NCI-H748 (cell line): Measurements from ENCODE around the gene NPBWR2.

Experiments used
- DNase-seq: peaks from one replicate; lab custom pipeline; 2025; ENCODE audit not compliant: unreplicated experiment; lab: John Stamatoyannopoulos, UW

The NPBWR2 gene

DNA sequence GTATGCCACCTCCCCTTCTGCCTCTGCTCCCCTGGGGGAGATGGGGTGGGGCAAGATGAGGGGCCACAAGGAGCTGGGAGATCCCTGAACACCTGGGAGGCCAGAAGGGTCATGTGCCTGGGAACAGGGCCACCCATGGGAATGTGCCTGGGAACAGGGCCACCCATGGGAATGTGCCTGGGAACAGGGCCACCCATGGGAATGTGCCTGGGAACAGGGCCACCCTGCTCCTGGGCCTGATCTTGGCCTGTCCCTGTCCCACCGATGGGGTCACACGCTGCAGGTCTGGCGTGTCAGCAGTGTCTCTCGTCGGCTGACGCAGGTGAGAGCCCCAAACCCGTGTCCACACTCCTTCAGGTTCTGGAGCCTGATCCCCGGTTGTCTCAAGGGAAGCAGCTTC, 32.4 kb downstream of the NPBWR2 start:
- DNase-seq = no peak

DNA sequence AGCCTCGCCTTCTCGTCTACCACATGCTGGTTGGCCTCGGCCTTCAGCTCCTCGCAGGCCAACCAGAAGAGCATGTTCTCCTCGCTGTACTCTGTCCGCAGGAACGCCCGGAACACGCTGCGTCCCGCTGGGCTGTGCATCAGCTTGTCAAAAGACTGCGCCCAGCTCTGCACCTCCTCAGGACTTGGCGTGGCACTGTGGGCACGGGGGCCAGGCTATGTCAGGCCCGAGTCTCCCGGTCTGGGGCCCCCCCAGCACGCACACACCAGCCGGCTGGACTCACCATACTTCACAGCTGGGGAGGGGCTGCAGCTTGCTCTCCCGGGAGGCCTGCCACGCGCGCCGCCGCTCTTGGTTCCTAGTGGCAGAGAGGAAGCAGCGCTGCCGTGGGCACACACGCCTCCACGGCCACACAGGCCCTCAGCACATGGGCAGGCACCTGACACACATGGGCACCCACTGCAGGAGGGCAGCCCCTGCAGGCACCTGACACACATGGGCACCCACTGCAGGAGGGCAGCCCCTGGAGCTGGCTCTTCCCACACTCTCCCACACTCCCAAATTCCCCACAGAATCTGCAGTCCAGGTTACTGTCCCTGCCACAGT, 33.1 kb downstream of the NPBWR2 start:
- no peak for DNase-seq

DNA sequence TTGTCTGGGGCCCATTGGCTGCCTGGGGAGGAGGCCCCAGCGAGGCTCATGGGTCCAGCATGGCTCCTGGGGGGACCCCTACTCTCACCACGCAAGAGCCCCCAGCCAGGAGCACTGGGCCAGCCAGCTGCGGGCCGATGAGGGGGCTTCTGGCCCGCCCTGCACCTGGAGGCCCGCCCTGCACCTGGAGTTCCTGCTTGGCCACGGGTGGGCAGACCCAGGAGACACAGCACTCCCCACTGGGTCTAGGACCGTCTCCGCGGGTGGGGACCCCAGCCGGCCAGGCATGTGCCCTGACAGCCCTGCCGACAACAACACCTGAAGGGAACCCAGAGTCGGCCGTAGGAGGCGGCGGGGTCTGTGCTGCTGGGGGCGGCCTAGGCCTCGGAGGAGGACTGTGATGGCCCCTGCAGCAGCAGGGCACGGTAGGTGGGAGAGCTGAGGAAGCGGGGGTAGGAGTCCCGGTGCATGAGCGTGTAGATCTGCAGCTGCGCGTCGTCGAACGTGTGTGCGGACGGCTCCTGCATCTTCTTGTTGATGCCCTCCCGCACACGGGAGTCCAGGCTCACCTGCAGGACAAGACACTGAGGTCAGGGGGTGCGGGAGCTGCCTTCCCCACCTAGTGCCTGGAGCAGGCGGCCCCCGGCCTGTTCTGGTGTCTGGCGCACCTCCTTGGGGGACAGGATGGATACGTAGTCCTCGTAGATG, 33.7 kb downstream of the NPBWR2 start:
- DNase-seq = no peak

DNA sequence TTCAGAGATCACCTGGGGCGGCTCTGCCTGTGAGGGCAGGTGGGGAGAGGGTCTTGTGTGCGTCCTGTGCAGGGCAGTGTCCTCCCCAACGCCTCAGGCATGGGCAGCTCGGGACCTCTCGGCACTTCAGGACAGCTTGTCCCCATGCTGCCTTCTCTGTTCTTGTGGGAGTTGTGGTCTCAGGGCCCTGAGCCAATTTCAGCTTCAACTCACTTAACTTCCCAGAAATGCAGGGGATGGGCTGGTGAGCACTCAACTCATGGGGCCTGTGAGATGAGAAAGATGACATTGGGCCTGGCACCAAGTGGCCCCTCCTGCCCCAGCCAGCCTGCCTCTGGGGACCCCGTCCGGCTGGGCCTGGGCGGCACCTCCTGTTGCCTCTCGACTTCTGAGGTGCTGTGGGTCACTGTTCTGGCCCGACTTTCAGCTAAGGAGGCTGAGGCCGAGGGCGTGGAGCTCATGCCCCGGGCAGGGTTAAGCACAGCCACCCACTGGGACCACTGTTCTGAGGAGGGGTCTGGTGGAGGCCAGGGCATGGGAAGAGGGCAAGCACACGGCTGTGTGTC, 34.8 kb downstream of the NPBWR2 start:
- no peak for DNase-seq

DNA sequence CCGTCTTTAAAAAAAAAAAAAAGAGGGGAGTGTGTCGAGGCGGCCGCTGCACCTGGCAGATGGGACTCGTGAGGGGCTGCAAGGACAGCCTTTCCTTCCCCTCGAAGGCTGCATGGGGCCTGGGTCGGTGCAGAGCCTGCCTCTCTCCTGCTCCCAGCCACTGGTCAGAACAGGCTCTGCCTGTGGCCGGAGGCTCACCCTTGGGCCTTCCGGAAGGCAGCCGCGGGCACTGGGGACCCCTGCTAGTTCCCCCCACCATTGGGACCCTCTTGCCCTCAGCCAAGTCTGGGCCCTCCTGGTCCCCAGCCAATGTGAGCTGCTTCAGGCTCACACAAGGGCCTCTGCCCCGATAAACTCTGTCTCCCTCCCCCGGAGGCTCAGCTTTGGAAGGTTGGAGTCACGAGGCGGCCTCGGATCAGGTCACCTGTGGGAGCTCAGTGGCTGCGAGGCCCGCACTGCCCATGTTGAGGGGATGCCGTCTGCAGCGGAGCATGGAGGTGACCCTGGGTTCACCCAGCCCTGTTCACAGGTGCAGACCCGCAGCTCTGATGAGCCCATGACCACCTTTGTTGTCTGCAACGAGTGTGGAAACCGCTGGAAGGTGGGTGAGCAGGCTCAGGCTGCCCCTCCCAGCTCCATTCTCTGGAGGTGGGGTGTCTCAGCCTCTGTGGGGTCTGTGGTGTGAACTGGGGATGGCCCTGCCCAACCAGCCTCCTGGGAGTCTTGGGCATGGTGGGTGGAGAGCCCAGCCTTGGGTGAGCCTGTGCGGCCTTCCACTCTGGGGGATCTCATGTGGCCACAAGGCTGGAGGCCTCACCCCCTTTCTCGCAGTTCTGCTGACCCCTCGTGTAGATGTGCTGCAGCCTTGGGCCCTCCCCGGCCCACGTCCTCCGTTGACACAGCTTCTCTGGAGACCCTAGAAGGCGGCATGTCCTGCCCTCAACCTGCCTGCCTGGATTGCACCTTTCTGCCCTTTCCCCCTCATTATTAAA, 35.7 kb downstream of the NPBWR2 start:
- DNase-seq = no peak

DNA sequence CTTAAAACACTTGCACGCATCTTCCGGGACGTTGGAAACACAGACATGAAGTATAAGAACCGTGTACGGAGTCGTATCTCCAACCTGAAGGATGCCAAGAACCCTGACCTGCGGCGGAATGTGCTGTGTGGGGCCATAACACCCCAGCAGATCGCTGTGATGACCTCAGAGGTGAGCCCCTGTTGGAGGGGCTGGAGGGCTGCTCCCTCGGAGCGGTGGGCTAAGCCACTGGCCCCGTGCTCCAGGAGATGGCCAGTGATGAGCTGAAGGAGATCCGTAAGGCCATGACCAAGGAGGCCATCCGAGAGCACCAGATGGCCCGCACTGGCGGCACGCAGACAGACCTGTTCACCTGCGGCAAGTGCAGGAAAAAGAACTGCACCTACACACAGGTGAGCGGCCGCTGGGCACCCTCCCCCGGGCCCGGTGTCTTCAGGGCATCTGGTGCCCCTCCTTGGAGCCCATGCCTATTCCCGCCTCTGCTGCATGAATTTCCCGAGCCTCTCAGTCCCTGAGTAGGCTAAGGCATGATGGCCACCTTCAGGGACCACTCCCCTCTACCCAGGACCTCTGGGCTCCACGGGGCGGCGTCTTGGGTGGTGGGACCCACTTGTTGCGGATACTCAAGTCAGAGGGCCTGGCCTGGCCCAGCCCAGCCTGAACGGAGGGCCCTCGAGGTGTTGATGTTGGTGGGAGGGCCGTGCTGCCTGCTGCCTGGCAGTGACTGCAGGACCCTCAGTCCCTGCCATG, 36.9 kb downstream of the NPBWR2 start:
- DNase-seq = no peak

DNA sequence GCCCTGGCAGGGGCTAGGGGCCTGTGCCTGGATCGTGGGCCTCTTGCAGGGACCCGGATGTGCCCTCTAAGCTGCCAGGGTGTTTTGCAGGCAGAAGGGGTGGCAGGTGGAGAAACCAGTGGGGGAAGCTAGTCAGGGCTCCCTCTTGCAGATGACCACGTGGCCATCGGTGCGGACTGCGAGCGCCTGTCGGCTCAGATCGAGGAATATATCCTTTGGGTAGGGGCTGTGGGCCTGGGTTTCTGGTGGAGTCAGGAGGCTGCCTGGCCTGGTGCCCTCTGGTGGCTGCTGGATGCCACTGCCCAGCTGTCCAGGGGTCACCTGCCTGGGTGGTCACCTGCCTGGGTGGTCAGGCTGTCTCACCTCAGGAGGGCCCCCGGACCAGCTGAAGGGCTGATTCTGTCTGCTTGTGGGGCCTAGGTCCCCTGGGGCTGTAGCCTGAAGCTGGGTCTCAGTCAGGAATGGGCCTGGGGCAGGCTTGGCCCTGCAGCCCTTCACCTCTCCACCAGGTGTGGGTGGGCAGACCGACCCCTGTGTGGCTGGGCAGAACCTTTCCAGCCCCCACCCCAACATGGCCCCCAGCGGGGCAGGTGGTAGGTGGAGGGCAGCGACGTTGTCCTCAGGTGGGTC, 37.6 kb downstream of the NPBWR2 start:
- DNase-seq = peak; percentile 21

DNA sequence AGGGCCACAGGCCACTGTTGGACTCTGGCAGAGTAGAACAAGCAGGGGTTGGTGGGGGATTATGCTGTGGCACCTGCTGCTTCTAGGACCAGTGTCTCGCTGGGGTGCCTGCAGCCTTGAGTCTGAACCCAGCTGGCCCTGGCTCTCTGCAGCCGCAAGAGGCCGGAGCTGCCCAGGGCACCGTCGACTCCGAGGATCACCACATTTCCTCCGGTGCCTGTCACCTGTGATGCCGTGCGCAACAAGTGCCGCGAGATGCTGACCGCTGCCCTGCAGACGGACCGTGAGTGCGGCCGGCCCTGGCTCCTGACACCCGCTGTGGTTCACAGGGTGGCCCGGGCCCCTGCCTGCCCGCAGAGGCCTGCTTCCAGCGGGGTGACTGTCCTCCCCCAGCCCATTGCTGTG, 38.2 kb downstream of the NPBWR2 start:
- DNase-seq = no peak

DNA sequence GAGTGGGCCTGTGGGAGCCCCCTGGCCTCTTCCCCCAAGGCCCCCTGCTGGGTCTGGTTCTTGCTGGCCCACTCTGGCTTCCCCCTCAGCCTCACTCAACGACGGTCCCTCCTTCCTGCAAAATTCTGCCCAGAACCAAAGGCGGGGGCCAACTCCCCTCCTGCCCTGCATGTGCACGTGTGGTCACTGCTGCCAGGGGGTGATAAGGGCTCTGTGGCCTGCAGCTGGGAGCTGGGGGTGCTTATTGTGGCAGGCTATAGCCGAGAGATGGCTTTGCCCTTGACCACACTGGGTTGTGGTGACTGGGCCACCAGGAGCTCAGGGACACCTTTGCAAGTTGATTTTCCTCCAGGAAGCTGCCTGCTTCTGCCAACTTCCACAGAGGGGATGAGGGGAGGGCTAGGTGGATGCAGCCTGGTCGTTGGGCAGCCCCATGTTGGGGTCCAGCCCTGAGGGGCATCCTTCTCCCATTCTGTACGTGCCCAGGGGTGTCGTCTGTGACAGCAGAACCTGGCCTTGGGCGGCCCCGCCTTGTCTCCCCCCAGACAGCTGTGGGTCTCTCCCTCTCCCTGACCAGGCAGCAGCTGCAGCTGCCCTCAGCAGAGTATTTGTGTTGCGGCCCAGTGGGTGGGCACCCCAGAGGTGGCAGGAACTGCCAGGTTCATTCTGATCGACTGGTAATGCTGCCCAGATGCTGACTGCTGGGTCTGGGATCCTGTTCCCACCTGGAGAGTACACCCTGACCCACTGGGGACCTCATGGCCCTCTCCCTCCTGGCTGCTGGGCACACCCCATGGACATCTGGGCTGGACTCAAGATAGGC, 38.8 kb downstream of the NPBWR2 start:
- no peak for DNase-seq

DNA sequence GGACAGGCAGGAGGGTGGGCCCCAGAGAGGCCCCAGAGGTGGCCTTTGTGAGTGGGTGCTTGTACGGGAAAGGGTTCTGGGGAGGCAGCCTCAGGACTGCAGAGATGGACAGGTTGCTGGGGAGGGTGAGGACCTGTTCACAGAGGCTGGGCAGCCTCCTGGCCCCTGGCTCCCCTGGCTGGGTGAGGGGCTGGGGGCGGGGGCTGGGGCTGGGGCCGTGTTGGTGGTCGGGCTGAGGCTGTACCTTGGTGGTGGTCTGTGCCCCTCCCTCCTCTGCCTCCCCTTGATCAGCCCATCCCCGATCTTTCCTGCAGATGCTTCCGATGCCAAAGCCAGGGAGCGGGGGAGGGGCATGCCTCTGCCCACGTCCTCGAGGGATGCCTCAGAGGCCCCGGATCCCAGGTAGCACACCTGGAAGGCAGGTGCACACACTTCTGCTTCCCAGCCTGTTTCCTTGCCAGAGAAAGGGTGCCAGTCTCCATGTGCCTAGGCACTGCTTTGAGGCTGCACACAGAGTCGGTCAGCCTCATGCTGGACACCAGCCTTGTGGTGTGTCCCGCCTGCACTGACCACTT, 39.5 kb downstream of the NPBWR2 start:
- no peak for DNase-seq

DNA sequence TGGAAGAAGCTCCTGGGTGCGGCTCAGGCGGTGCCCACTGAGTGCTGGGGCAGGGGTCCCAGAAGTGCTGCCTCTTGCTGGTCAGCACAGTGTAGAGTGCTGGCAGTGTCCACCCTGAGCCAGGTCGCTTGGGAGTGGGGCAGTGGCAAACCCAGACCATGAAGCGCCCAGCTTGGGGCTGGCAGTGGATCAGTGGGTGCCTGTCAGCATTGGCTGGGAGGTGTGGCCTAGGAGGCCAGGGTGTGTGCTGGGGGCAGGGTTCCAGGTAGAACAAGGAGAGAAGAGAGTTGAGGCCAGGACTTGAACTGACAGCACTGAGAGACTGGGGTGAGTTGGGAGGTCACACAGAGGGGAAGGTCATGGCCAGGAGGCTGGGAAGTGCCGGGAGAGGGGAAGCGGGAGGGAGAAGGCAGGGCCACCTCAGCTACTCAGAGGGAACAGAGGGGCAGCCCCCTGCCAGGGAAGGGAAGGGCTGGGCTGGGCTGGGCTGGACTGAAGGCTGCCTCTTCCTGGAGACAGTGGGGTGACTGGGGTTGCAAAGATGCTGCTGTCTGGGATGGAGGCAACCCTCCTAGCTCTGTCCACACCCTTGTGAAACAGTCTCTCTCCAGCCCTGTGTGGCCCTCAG, 40.2 kb downstream of the NPBWR2 start:
- no peak for DNase-seq

DNA sequence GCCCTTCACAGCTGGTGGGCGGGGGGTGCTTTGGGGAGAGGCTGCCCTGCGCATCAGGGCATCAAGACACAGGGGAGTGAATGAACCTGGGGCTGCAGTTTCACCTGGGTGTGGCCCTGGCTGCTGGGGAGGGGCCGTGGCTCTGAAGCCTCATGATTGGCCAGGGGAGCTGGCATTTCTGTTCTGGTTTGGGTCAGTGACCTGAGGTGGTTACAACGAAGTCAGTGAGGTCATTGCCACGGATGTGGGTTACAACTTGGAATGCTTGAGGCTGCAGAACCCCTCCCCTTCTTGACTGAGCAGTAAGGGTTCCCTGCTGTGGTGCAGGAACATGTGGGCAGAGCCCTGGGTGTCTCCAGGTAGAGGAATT, 41.4 kb downstream of the NPBWR2 start:
- DNase-seq = no peak

DNA sequence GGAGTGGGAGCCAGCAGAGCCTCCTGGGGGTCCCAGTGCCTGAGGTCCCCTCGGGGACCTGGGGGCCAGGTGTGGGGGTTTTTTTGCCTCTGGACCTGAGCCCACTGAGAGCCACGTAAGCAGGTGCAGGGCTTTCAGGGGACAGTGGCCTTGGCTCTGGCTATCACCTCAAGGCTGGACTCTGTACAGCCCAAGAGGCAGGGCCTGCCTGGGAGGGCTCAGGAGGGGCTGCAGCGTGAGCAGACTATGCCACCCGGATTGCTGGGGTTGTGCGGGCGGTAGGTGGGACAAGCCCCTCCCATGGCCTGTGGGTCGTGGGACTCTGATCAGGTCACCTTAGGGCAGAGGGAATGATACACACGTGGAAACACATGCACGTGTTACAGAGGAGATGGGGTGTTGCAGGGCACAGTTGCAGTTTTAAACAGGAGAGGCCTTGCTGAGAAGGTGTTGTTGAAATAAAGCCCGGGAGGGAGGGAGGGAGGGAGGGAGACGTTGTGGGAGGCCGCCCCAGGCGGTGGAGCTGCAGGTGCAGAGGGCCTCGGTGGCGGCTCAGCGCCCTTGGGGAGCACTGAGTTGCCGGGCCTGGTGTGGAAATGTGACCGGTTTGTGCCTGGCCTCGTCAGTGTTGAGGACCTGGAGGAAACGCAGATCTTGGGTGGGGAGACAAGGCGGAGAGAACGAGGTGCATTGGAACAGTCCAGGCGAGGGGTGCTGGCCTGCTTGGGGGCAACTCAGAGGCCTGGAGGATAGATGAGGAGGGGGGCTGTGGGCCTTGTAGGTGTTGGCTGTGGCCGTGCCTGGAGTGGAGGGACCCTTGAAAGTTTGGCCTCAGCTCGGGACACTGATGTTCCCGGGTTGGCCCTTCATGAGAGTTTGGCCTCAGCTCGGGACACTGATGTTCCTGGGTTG, 42.0 kb downstream of the NPBWR2 start:
- DNase-seq = no peak

DNA sequence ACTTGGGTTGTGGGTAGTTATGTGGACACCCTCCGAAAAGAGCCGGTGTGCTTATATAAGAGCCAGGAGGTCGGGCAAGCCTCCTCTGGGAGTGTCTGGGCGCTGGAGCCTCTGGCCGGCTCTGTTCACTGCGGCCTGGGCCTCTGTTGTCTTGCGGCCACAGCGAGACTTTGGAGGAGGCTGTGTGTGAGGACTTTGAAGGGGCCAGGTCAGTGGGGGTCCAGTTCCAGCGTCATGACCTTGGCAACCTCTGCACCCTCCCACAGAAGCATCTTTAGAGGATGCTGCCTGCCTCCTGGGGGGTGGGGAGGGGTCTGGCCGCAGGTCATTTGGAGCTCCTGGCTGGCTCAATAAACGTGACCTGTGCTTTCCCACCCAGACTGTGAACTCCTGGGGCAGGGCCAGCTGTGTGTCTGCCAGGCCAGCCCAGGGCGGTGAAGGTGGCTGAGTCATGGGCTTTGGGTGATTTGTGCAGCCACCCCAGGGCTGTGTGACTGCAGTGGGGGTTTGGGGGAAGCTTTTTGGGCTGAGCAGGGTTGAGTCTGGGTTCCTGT, 43.1 kb downstream of the NPBWR2 start:
- DNase-seq = no peak

DNA sequence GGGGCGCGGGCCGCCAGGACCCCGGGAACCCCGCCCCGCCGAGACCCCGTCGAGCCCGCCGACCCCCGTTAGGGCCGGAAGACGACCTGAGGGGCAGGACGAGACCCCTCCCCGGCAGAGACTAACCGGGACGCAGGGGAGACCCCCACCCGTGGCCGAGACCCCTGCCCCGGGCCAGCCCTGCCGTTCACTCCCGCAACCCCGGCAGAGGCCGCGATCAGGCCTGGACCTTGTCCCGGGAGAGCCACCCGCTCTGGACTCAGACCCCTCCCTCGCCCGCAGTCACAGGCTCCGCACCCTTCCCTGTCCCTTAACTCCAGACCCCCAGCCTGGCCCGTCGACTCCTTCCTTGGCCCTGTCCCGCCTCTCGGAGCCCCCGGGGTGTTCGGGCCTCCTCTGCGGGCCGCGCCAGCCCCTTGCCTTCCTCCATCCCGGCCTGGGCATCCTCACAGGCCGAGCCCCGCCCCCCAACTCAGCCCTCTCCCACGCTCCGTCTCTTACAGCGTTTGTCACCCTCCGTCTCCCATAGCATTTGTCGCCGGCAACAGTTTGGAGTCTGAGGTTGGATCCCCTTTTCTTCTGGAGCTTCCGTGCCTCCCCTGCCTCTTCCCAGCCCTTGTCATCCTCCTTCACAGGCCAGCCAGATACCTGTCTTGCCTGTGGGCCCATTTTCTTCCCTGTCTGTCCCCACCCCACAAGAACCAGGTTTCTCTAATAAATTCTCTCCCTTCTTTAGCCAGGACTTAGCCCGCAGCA, 43.8 kb downstream of the NPBWR2 start:
- DNase-seq = peak; percentile 5

DNA sequence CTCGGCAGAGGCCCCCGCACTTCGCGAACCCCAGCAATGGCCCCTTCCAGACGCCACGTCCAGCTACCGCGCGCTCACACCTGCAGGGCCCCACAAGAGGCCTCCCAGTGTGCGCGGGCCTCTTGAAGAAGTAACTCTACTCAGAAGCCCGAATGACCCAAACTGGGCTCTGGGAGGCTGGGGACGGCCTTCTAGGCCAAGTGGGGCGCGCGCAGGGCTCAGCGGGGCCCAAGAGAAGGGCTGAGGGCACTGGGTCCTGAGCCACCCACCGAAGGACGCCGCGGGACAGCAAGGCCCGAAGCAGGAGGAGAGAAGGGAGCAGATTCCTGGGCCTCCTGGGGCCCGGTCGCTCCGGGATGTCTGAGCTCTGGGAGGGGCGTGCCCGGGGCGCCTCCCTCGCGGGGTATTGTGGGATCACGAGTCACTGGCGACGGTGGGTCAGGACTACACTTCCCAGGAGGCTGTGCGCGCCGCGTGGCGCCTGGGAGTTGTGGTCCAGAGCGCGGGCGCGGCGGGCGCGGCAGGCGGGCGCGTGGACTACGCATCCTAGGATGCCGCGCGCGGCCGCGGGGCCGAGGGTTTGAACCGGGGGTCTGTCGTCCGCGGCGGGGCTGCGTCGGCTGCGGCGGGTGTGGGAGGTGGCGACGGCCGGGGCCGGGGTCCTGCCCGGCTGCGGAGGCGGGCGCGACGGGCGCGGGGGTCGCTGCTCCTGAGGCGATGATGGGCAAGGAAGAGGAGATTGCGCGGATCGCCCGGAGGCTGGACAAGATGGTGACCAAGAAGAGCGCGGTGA, 44.6 kb downstream of the NPBWR2 start, which contains the start of gene TCEA2:
TSS of gene TCEA2 (plus strand) at position 603 of the 793 bp plus-strand sequence. CDS start at position 718, 115 bp downstream.
- DNase-seq = peak; percentile 92
